Esophagus squamous epithelium (tissue), 5 donors: ENCODE measurements around the gene PRDM5. TPM values are rescaled to one million over a fixed set of nuclear protein-coding genes. Genes with fewer than 3 reads are reported as not detected.

Experiments
- DNase-seq: peaks from one replicate; lab custom pipeline; 2025; lab: John Stamatoyannopoulos, UW
- H3K27ac ChIP-seq, 4 donors: fragments of 200-600 bp; sonication (generic); one replicate each; pipeline ENCODE4 v1.5.1; 2016 to 2019; ENCODE audit warnings: mild to moderate bottlenecking in 1 of 4
- H3K27me3 ChIP-seq, 4 donors: fragments of 200-600 bp; sonication (generic); 1 replicate in 3 of 4; 2 replicates in 1 of 4; pipeline versions ENCODE4 v1.5.1 to v1.6.0; 2017 to 2021; ENCODE audit warnings: antibody characterized with exemption in 1 of 4
- H3K36me3 ChIP-seq, 3 donors: fragments of 200-600 bp; sonication (generic); one replicate each; pipeline ENCODE4 v1.5.1; 2016 to 2019
- H3K4me1 ChIP-seq, 3 donors: fragments of 200-600 bp; sonication (generic); one replicate each; pipeline ENCODE4 v1.5.1; 2017 to 2019
- H3K4me3 ChIP-seq, 4 donors: fragments of 200-600 bp; sonication (generic); 1 replicate in 3 of 4; 2 replicates in 1 of 4; pipeline ENCODE4 v1.5.1; 2016 to 2019; ENCODE audit warnings: mild to moderate bottlenecking in 2 of 4, moderate library complexity in 1 of 4
- H3K9me3 ChIP-seq, 3 donors: fragments of 200-600 bp; sonication (generic); one replicate each; pipeline ENCODE4 v1.5.1; 2016 to 2019
- CTCF ChIP-seq, 6 experiments: fragments of 450-650 bp in 4 of 6; fragments of 200-600 bp in 2 of 6; sonication (generic) in 2 of 6; IDR thresholded peaks; one replicate each; pipeline ENCODE4 v1.5.1; 2016 to 2019; ENCODE audit warnings: antibody characterized with exemption in 6 of 6, mild to moderate bottlenecking in 4 of 6, moderate library complexity in 4 of 6
- POLR2A ChIP-seq, 4 donors: fragments of 450-650 bp; IDR thresholded peaks; one replicate each; pipeline ENCODE4 v1.6.1; 2017; ENCODE audit warnings: antibody characterized with exemption in 4 of 4, mild to moderate bottlenecking in 4 of 4, moderate library complexity in 3 of 4
- WGBS, 2 donors: methylation state at CpG; one replicate each; pipeline ENCODE4 v1.1.5; 2018; 5-methylcytosine and 5-hydroxymethylcytosine counted together
- intact Hi-C: fragments of 100-400 bp; cut with DNase I; formaldehyde crosslinking; loops from one replicate; pipeline ENCODE4 v1.15.0; 2022
- total RNA-seq, 4 donors: library from RNA; depleted of rRNA; stranded (reverse); fragments of >200 nt; gene quantifications; one replicate each; pipeline ENCODE4 v1.1.0, GENCODE V29; 2016
- donor health status: DM: yes; HTN: yes; CAD: no.

Gene PRDM5
- total RNA-seq, 4 donors from 2014 or later: 3.3 to 16.8 (median 6.2) TPM

GRCh38 chr4:120843849-120844527 lies 78.5 kb downstream of the PRDM5 start:
- Histone ChIP-seq H3K27ac (no peak overlapping the region), H3K4me1 (no peaks in the 10 kb centered on the region), H3K9me3 (no peaks in the 10 kb centered on the region), H3K27me3 (no peaks in the 10 kb centered on the region), H3K36me3 (peaks cover 0 to 3% (median 0%) of the 10 kb centered on the region in 3 donors), H3K4me3 (no peak overlapping the region)
- intact Hi-C loops: no loop called here
- TF ChIP-seq POLR2A (IDR thresholded peaks at IDR 0.05): no peak
- TF ChIP-seq CTCF (IDR thresholded peaks at IDR 0.05): no peak
- WGBS, 2 donors: 89 to 92% methylated on average over 7 of the region's 7 CpGs
- DNase-seq: no peak

- Histone ChIP-seq H3K4me3 (no peak overlapping the region), H3K27me3 (no peaks in the 10 kb centered on the region), H3K9me3 (no peaks in the 10 kb centered on the region), H3K27ac (no peak overlapping the region), H3K4me1 (no peaks in the 10 kb centered on the region), H3K36me3 (peaks cover 0 to 9% (median 0%) of the 10 kb centered on the region in 3 donors)
- WGBS, 2 donors: 45 to 52% methylated on average over 3 of the region's 3 CpGs
- DNase-seq: no peak
- TF ChIP-seq POLR2A (IDR thresholded peaks at IDR 0.05): no peak
- TF ChIP-seq CTCF (IDR thresholded peaks at IDR 0.05): no peak
- intact Hi-C loops: no loop called here
Measured at GRCh38 chr4:120842031-120842430, 80.5 kb downstream of the PRDM5 start.

DNA sequence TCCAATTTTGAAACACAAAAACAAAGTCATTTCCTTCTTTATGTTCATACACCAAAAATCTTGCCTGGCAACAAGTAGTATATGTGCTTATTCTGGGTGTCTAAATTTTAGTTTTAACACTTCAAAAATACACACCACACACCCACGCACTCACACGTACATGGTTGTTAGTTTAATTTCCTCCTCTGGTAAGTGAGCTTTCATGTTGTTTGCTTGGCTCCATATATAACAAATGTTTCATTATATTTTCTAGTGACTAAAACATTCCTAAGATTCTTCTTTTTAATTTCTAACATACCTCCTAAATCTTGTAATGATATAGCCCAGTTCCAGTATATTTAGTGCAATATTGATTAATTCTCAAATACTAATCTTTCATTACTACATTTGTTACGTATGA lies 80.9 kb downstream of the PRDM5 start:
- TF ChIP-seq POLR2A (IDR thresholded peaks at IDR 0.05): no peak
- no peak for TF ChIP-seq CTCF (IDR thresholded peaks at IDR 0.05)
- H3K36me3 ChIP-seq: peaks cover 0 to 9% (median 0%) of the 10 kb centered on the region in 3 donors
- H3K4me3 ChIP-seq: no peak overlapping the region
- 78 to 91% methylated on average over 3 of the region's 3 CpGs for WGBS, 2 donors
- H3K4me1 ChIP-seq: no peaks in the 10 kb centered on the region
- no peaks in the 10 kb centered on the region for H3K9me3 ChIP-seq
- no peaks in the 10 kb centered on the region for H3K27me3 ChIP-seq
- no peak for DNase-seq
- H3K27ac ChIP-seq: no peak overlapping the region
- intact Hi-C loops: no loop called here

DNA sequence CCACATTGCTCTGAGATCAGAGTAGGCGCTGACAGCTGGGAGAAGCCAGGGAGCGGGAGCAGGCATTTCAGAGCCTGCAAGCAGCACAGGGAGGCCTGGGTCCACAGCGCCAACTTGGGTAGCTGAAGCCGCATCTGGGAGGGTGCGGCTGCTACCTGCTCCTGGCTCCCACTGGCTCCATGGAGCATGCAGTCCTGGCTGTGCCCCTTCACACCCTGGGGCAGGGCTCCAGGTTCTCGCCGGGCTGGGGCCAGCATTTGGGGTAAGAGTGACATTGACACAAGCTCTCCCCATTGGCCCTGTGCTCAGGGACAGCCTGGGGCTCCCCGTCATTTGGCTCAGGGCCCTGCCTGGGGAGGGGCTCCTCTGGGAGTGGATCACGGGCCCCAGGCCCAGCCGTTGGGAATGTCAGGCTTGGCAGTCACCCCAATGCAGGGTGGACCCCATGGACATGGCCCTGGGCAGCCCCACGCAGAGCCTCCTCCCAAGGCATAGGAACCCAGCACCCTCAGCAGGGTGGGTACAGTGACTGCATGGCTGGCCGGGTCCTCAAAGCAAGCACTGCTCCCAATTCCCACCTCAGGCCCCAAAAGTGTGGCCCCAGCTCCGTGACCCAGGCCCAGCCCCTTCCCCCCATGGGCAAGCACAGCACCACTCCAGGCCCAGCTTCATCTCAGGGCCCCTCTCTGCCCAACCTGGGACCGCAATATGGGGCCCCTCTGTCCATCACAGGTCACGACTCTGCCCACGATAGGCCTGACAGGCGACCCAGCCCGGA lies 82.4 kb downstream of the PRDM5 start:
- 97 to 100% methylated on average over 2 to 6 of the region's 18 CpGs for WGBS, 2 donors
- Histone ChIP-seq H3K36me3 (peaks cover 0 to 9% (median 0%) of the 10 kb centered on the region in 3 donors), H3K4me3 (no peak overlapping the region), H3K9me3 (no peaks in the 10 kb centered on the region), H3K4me1 (no peaks in the 10 kb centered on the region), H3K27ac (no peak overlapping the region), H3K27me3 (no peaks in the 10 kb centered on the region)
- no peak for TF ChIP-seq CTCF (IDR thresholded peaks at IDR 0.05)
- TF ChIP-seq POLR2A (IDR thresholded peaks at IDR 0.05): no peak
- DNase-seq: no peak
- intact Hi-C loops: no loop called here
